Ovary (tissue), 9 donors: Measurements from ENCODE around the gene B9D1. TPM values are rescaled to one million over a fixed set of nuclear protein-coding genes. Genes with fewer than 3 reads are reported as not detected.

Source experiments
- DNase-seq, 5 donors: peaks; one replicate each; pipeline ENCODE4 v3.0.0-alpha.2; 2019 to 2020
- H3K27ac ChIP-seq, 2 donors: fragments of 200-600 bp; one replicate each; pipeline versions ENCODE4 v1.5.1 to v1.8.0; 2019 to 2022
- H3K27me3 ChIP-seq: fragments of 200-600 bp; one replicate; pipeline ENCODE4 v1.8.0; 2022
- H3K36me3 ChIP-seq: fragments of 200-600 bp; sonication (generic); one replicate; pipeline ENCODE4 v1.5.1; 2019
- H3K4me1 ChIP-seq: one replicate; pipeline ENCODE4 v1.8.1; 2013; ENCODE audit warnings: mild to moderate bottlenecking, moderate library complexity; ENCODE audit not compliant: insufficient read depth
- H3K4me3 ChIP-seq: fragments of 200-600 bp; sonication (generic); one replicate; pipeline ENCODE4 v1.5.1; 2017
- H3K9me3 ChIP-seq, 2 donors: fragments of 200-600 bp in 1 of 2; sonication (generic) in 1 of 2; one replicate each; pipeline versions ENCODE4 v1.5.1 to v1.8.1; 2013 to 2019; ENCODE audit warnings: mild to moderate bottlenecking in 1 of 2, moderate library complexity in 1 of 2
- EP300 ChIP-seq: sonication (generic); formaldehyde crosslinking; IDR thresholded peaks from one replicate; pipeline ENCODE4 v1.6.1; 2017; ENCODE audit warnings: antibody characterized with exemption
- POLR2A ChIP-seq: fragments of 450-650 bp; IDR thresholded peaks from one replicate; pipeline ENCODE4 v1.6.1; 2017; ENCODE audit warnings: antibody characterized with exemption, mild to moderate bottlenecking, moderate library complexity
- WGBS, 3 donors: extraction: QIAGEN DNeasy Blood & Tissue Kit in 1 of 3; methylation state at CpG; one replicate each; pipeline versions ENCODE4 v1.1.5 to v1.1.7; 2013 to 2017; 5-methylcytosine and 5-hydroxymethylcytosine counted together
- intact Hi-C, 4 donors: fragments of 100-400 bp; cut with DNase I; formaldehyde crosslinking; loops; one replicate each; pipeline versions ENCODE4 v1.11.0 to v1.15.1; 2022 to 2023
- polyA plus RNA-seq, 2 donors: library from polyadenylated mRNA; stranded (reverse); fragments of 200-250 nt in 1 of 2; fragments of 350-450 nt in 1 of 2; fragmentation: Illumina TruSeq in 1 of 2; extraction: RNeasy Lipid Tissue Mini Kit (QIAGEN cat#74804) in 1 of 2; gene quantifications; one replicate each; pipeline ENCODE4 v1.2.3, GENCODE V29; 2013 to 2014
- total RNA-seq, 7 donors: library from RNA; depleted of rRNA in 2 of 7; stranded (reverse); fragments of >200 nt in 2 of 7; fragmentation: NEBNext Ultra II Directional in 3 of 7; extraction: Animal tissue kit (Norgen Biotek cat#: 25700) in 3 of 7; gene quantifications; one replicate each; pipeline versions ENCODE4 v1.1.0 to v1.2.4, GENCODE V29; 2016 to 2023
- TF ChIP-seq, protein P1 (sequence below), 3 donors: fragments of 450-650 bp in 2 of 3; fragments of 200-600 bp in 1 of 3; IDR thresholded peaks; one replicate each; pipeline versions ENCODE4 v1.5.1 to v1.8.0; 2016 to 2022; ENCODE audit warnings: antibody characterized with exemption in 3 of 3, mild to moderate bottlenecking in 1 of 3
- donor health status: DM: no; HTN: no; CAD: no; lungs with moderate emphysema.
- donor health status: DM: no; HTN: no; CAD: no.
- donor health status: Bipolar disorder and iron deficiency.
- donor health status: DM: yes; HTN: yes; CAD: no.
- donor health status: DM: no; HTN: no; CAD: no.
- donor health status: DM: yes; HTN: yes; CAD: no.

Gene B9D1
- total and polyA plus RNA-seq, 9 donors, result 11.9 to 60.5 (median 22.2) TPM

DNA sequence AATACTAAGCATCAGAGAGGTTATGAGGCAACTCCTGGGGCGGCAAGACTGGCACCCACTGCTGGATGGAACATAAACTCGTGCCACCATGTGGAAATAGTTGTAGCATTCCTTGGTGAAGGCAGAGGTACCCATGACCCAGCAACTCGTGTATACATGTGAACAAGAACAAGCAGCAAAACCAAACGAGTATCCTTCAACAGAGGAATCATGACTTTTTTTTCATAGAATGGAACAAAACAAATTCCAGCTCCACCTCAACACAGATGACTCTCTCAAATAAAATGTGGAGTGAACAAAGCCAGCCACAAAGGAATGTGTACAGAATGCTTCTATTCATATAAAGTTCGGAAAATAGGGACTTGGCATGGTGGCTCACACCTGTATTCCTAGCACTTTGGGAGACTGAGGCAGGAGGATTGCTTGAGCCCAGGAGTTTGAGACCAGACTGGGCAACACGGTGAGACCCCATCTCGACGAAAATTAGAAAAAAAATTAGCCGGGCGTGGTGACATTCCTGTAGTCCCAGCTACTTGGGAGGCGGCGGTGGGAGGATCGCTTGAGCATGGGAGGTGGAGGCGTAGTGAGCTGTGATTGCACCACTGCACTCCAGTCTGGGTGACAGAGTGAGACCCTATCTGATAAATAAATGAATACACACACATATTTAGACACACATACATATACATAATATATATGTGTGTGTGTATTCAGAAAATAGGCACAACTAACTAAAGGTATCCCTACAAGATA is 35.3 kb downstream of the B9D1 start:
- H3K36me3 ChIP-seq, result no peaks in the 10 kb centered on the region
- peak in 1 of 5 donors; percentile 19 for DNase-seq
- H3K27me3 ChIP-seq, result no peaks in the 10 kb centered on the region
- H3K4me3 ChIP-seq, result no peak overlapping the region
- H3K4me1 ChIP-seq, result no peaks in the 10 kb centered on the region
- no peaks in the 10 kb centered on the region for H3K9me3 ChIP-seq
- intact Hi-C loops, result no loop called here
- no peak overlapping the region for H3K27ac ChIP-seq
- TF ChIP-seq EP300, result no peak
- TF ChIP-seq, protein P1, sequence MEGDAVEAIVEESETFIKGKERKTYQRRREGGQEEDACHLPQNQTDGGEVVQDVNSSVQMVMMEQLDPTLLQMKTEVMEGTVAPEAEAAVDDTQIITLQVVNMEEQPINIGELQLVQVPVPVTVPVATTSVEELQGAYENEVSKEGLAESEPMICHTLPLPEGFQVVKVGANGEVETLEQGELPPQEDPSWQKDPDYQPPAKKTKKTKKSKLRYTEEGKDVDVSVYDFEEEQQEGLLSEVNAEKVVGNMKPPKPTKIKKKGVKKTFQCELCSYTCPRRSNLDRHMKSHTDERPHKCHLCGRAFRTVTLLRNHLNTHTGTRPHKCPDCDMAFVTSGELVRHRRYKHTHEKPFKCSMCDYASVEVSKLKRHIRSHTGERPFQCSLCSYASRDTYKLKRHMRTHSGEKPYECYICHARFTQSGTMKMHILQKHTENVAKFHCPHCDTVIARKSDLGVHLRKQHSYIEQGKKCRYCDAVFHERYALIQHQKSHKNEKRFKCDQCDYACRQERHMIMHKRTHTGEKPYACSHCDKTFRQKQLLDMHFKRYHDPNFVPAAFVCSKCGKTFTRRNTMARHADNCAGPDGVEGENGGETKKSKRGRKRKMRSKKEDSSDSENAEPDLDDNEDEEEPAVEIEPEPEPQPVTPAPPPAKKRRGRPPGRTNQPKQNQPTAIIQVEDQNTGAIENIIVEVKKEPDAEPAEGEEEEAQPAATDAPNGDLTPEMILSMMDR (IDR thresholded peaks at IDR 0.05), result no peak
- TF ChIP-seq POLR2A, result no peak
- WGBS, 3 donors, result 79 to 85% (median 82%) methylated on average over 14 of the region's 14 CpGs

DNA sequence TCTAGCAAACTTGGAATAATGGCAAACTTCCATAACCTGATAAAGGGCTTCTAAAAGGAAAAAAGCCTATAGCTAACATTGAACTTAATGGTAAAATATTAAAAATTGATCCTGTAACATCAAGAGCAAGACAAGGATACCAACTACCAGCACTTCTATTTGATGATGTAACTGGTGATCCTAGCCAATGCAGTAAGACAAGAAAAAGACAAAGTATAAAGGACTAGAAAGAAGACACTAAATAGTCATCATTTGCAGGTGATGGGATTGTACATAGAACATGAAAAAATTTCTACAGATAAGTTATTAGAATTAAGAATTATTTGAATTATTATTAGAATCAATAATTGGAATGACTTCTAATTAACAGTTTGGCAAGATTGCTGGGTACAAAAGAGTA is 37.0 kb downstream of the B9D1 start:
- H3K36me3 ChIP-seq, result no peaks in the 10 kb centered on the region
- no peak for DNase-seq
- no peak overlapping the region for H3K4me3 ChIP-seq
- H3K27me3 ChIP-seq, result no peaks in the 10 kb centered on the region
- intact Hi-C loops, result no loop called here
- H3K27ac ChIP-seq, result no peak overlapping the region
- TF ChIP-seq, protein P1 (IDR thresholded peaks at IDR 0.05), result no peak
- TF ChIP-seq POLR2A (no peak), EP300 (no peak)
- H3K4me1 ChIP-seq, result no peaks in the 10 kb centered on the region
- no peaks in the 10 kb centered on the region for H3K9me3 ChIP-seq

DNA sequence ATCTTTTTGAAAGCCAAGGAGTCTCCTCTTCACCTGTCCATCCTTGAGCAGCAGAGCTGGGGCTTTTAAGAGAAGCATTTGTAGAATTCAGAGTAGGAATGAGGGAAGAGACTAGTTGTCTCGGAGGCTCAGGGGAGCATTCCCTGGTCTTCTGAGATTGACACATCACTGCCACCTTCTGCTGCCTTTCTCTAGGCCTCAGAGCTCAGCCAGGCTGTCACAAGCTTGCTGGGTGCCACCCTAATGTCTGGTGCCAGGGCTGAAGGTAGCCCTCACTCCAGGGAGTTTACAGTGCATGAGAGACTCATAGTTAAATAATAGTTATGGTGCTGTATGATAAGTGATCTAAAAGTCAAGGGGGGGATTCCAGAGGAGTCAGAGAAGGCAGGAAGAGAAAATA is 39.7 kb downstream of the B9D1 start:
- Histone ChIP-seq H3K27ac (no peak overlapping the region), H3K4me1 (no peaks in the 10 kb centered on the region), H3K27me3 (no peaks in the 10 kb centered on the region), H3K36me3 (no peaks in the 10 kb centered on the region), H3K4me3 (no peak overlapping the region), H3K9me3 (no peaks in the 10 kb centered on the region)
- intact Hi-C loops, result no loop called here
- TF ChIP-seq, protein P1 (IDR thresholded peaks at IDR 0.05), result no peak
- TF ChIP-seq POLR2A, result no peak
- no peak for TF ChIP-seq EP300
- 92 to 100% (median 98%) methylated on average over 1 of the region's 1 CpG for WGBS, 3 donors
- DNase-seq, result peak in 1 of 5 donors; percentile 12

DNA sequence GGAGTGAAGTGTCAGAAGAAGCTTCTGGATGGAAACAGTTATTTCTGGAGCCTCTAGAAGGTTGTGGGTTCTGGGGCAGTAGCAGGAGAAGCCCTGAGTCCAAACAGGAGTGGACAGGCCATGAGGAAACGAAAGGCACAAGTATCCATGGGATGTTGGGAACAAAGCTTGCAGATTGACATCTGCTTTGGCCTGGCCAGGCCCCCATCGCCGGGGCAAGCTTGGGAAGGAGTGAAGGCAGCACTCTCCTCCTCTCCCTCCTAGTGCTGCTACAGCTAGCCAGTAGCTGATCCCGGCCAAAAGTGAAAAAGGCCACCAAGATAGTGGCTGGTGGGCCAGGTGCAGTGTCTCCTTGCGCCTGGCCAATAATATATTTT is 40.4 kb downstream of the B9D1 start:
- no peaks in the 10 kb centered on the region for H3K27me3 ChIP-seq
- 94 to 95% (median 95%) methylated on average over 5 of the region's 5 CpGs for WGBS, 3 donors
- H3K4me1 ChIP-seq, result peaks cover 3% of the 10 kb centered on the region
- TF ChIP-seq, protein P1 (IDR thresholded peaks at IDR 0.05), result no peak
- TF ChIP-seq POLR2A (no peak), EP300 (no peak)
- intact Hi-C loops, result no loop called here
- DNase-seq, result peak in 1 of 5 donors; percentile 6
- H3K9me3 ChIP-seq, result no peaks in the 10 kb centered on the region
- no peak overlapping the region for H3K27ac ChIP-seq
- H3K36me3 ChIP-seq, result no peaks in the 10 kb centered on the region
- H3K4me3 ChIP-seq, result no peak overlapping the region
